Small intestine (tissue), 7 donors: ENCODE results near the gene MPV17L. TPM values are rescaled to one million over a fixed set of nuclear protein-coding genes. Genes with fewer than 3 reads are reported as not detected.
"Not testable (repeated sequence)": the region's sequence is repeated elsewhere in the genome, so short reads cannot be mapped to it uniquely, and the experiment has no call there.

Source experiments
- DNase-seq, 2 donors: peaks; one replicate each; pipeline versions ENCODE4 v3.0.0 to v3.0.0-alpha.2; 2013
- FAIRE-seq: peaks from 2 replicates; lab custom pipeline; 2012; peaks lifted over from hg19 to GRCh38; lab: Jason Lieb, UNC
- H3K27ac ChIP-seq, 3 donors: one replicate each; pipeline ENCODE4 v1.5.1; 2013; ENCODE audit warnings: low read length in 2 of 3, mild to moderate bottlenecking in 2 of 3, control low read depth in 1 of 3, inconsistent platforms in 1 of 3, low read depth in 1 of 3, moderate library complexity in 1 of 3
- H3K27me3 ChIP-seq, 3 donors: one replicate each; pipeline ENCODE4 v1.6.1; 2013; ENCODE audit warnings: low read length in 3 of 3, inconsistent platforms in 1 of 3; ENCODE audit not compliant: control insufficient read depth in 3 of 3, insufficient read depth in 3 of 3
- H3K36me3 ChIP-seq, 3 donors: one replicate each; pipeline ENCODE4 v1.6.1; 2013; ENCODE audit warnings: low read length in 3 of 3, inconsistent platforms in 1 of 3, low read depth in 1 of 3, mild to moderate bottlenecking in 1 of 3, moderate library complexity in 1 of 3; ENCODE audit not compliant: control insufficient read depth in 3 of 3, insufficient read depth in 2 of 3
- H3K4me1 ChIP-seq, 3 donors: one replicate each; pipeline ENCODE4 v1.6.1; 2013; ENCODE audit warnings: low read length in 2 of 3, inconsistent platforms in 1 of 3, low read depth in 1 of 3, mild to moderate bottlenecking in 1 of 3, moderate library complexity in 1 of 3; ENCODE audit not compliant: control insufficient read depth in 3 of 3, insufficient read depth in 2 of 3
- H3K4me3 ChIP-seq, 3 donors: one replicate each; pipeline ENCODE4 v1.5.1; 2013; ENCODE audit warnings: low read length in 3 of 3, control low read depth in 1 of 3, inconsistent platforms in 1 of 3, low read depth in 1 of 3, mild to moderate bottlenecking in 1 of 3, moderate library complexity in 1 of 3
- H3K9me3 ChIP-seq, 2 donors: one replicate each; pipeline ENCODE4 v1.6.1; 2013; ENCODE audit warnings: low read depth in 1 of 2, low read length in 1 of 2; ENCODE audit not compliant: control insufficient read depth in 2 of 2, insufficient read depth in 1 of 2
- WGBS, 3 donors: extraction: QIAGEN DNeasy Blood & Tissue Kit; methylation state at CpG; one replicate each; pipeline ENCODE4 v1.1.7; 2013; 5-methylcytosine and 5-hydroxymethylcytosine counted together
- polyA plus RNA-seq, 4 donors: library from polyadenylated mRNA; stranded (reverse) in 3 of 4; unstranded in 1 of 4; fragments of 200-250 nt in 3 of 4; fragments of 120-200 nt in 1 of 4; gene quantifications; one replicate each; pipeline versions ENCODE4 v1.2.1 to v1.2.3, GENCODE V29; 2013
- donor health status: healthy with polysubstance abuse.
- donor health status: control.
- donor health status: control.
- donor health status: Bipolar disorder and iron deficiency.
- donor health status: healthy.

MPV17L gene
- polyA plus RNA-seq, 4 donors: 1.8 to 12.0 (median 4.2) TPM

- no peaks in the 10 kb centered on the region for H3K36me3 ChIP-seq
- H3K4me3 ChIP-seq: no peak overlapping the region
- no peaks in the 10 kb centered on the region for H3K27me3 ChIP-seq
- WGBS, 3 donors: 82 to 93% (median 82%) methylated on average over 1 of the region's 1 CpG
- H3K4me1 ChIP-seq: peaks cover 0 to 16% (median 3%) of the 10 kb centered on the region in 3 donors
- H3K27ac ChIP-seq: no peak overlapping the region
- FAIRE-seq (no peak), DNase-seq (no peak)
- H3K9me3 ChIP-seq: peaks cover 0 to 5% of the 10 kb centered on the region in 2 donors
Observed at GRCh38 chr16:15445450-15445849, 49.9 kb downstream of the MPV17L start.

GRCh38 chr16:15446901-15447300 is 51.3 kb downstream of the MPV17L start:
- Histone ChIP-seq H3K27ac (no peak overlapping the region), H3K9me3 (peaks cover 0 to 5% of the 10 kb centered on the region in 2 donors)
- WGBS, 3 donors: 85 to 91% (median 90%) methylated on average over 5 of the region's 5 CpGs

GRCh38 chr16:15450624-15451023 is 55.1 kb downstream of the MPV17L start:
- H3K9me3 ChIP-seq: no peaks in the 10 kb centered on the region
- no peak for FAIRE-seq

More at GRCh38 chr16:15446901-15447300, 51.3 kb downstream of the MPV17L start:
- DNase-seq: no peak
- Histone ChIP-seq H3K4me1 (peaks cover 0 to 11% (median 0%) of the 10 kb centered on the region in 3 donors), H3K36me3 (no peaks in the 10 kb centered on the region), H3K27me3 (no peaks in the 10 kb centered on the region), H3K4me3 (no peak overlapping the region)
- no peak for FAIRE-seq

GRCh38 chr16:15451098-15451731 is 55.7 kb downstream of the MPV17L start:
- WGBS, 3 donors: 80 to 84% (median 82%) methylated on average over 10 of the region's 10 CpGs
- FAIRE-seq (no peak), DNase-seq (no peak)
- H3K36me3 ChIP-seq: no peaks in the 10 kb centered on the region
- no peaks in the 10 kb centered on the region for H3K27me3 ChIP-seq
- H3K4me1 ChIP-seq: peaks cover 0 to 11% (median under 1%) of the 10 kb centered on the region in 3 donors
- H3K9me3 ChIP-seq: no peaks in the 10 kb centered on the region
- no peak overlapping the region for H3K27ac ChIP-seq
- no peak overlapping the region for H3K4me3 ChIP-seq

More at GRCh38 chr16:15450624-15451023, 55.1 kb downstream of the MPV17L start:
- Histone ChIP-seq H3K36me3 (no peaks in the 10 kb centered on the region), H3K27me3 (no peaks in the 10 kb centered on the region), H3K27ac (no peak overlapping the region), H3K4me1 (peaks cover 0 to 9% (median 0%) of the 10 kb centered on the region in 3 donors), H3K4me3 (no peak overlapping the region)
- DNase-seq: no peak
- 77 to 81% (median 78%) methylated on average over 6 of the region's 6 CpGs for WGBS, 3 donors

GRCh38 chr16:15452246-15452855 is 56.8 kb downstream of the MPV17L start:
- no peaks in the 10 kb centered on the region for H3K36me3 ChIP-seq
- WGBS, 3 donors: 75 to 86% (median 83%) methylated on average over 8 of the region's 8 CpGs
- no peak overlapping the region for H3K27ac ChIP-seq
- DNase-seq: no peak
- H3K27me3 ChIP-seq: no peaks in the 10 kb centered on the region
- FAIRE-seq: no peak
- H3K4me3 ChIP-seq: no peak overlapping the region
- peaks cover 0 to 18% (median 5%) of the 10 kb centered on the region in 3 donors for H3K4me1 ChIP-seq
- no peaks in the 10 kb centered on the region for H3K9me3 ChIP-seq

- not testable (repeated sequence) for DNase-seq, H3K27ac ChIP-seq, H3K36me3 ChIP-seq, H3K4me3 ChIP-seq, H3K27me3 ChIP-seq, H3K9me3 ChIP-seq, FAIRE-seq
- WGBS, 3 donors: 87 to 92% (median 90%) methylated on average over 7 of the region's 7 CpGs
- peaks cover 0 to 20% (median 5%) of the 10 kb centered on the region in 3 donors for H3K4me1 ChIP-seq
Observed at GRCh38 chr16:15453296-15453695, 57.7 kb downstream of the MPV17L start.

GRCh38 chr16:15454933-15455332 is 59.4 kb downstream of the MPV17L start:
- not testable (repeated sequence) for FAIRE-seq, H3K27ac ChIP-seq, H3K4me3 ChIP-seq, H3K27me3 ChIP-seq, H3K9me3 ChIP-seq, H3K36me3 ChIP-seq
- DNase-seq: peak; percentile 48 to 61
- H3K4me1 ChIP-seq: peaks cover 0 to 20% (median 5%) of the 10 kb centered on the region in 3 donors
- WGBS, 3 donors: 48 to 87% (median 65%) methylated on average over 11 of the region's 11 CpGs

- no peaks in the 10 kb centered on the region for H3K9me3 ChIP-seq
- 55 to 70% (median 58%) methylated on average over 3 of the region's 3 CpGs for WGBS, 3 donors
- no peaks in the 10 kb centered on the region for H3K36me3 ChIP-seq
- peaks cover 0 to 20% (median 5%) of the 10 kb centered on the region in 3 donors for H3K4me1 ChIP-seq
- no peaks in the 10 kb centered on the region for H3K27me3 ChIP-seq
- peak; percentile 48 to 71 for DNase-seq
- FAIRE-seq: no peak
- no peak overlapping the region for H3K4me3 ChIP-seq
- peak overlapping the region in 2 of 3 donors; percentile 41 to 45 for H3K27ac ChIP-seq
Observed at GRCh38 chr16:15457400-15457799, 61.8 kb downstream of the MPV17L start.
